Stimulated activated CD4-positive, alpha-beta T cell treated with anti-CD3 and anti-CD28 coated beads, Interleukin-2, amount 100 ng/mL, for 48 hours (primary cell): Measurements from ENCODE around the gene ANO10.
"Not testable (repeated sequence)": the region's sequence is repeated elsewhere in the genome, so short reads cannot be mapped to it uniquely, and the experiment has no call there.

Source experiments
- DNase-seq, 2 donors: peaks; one replicate each; pipeline ENCODE4 v3.0.0-alpha.2; 2020

The ANO10 gene

DNA sequence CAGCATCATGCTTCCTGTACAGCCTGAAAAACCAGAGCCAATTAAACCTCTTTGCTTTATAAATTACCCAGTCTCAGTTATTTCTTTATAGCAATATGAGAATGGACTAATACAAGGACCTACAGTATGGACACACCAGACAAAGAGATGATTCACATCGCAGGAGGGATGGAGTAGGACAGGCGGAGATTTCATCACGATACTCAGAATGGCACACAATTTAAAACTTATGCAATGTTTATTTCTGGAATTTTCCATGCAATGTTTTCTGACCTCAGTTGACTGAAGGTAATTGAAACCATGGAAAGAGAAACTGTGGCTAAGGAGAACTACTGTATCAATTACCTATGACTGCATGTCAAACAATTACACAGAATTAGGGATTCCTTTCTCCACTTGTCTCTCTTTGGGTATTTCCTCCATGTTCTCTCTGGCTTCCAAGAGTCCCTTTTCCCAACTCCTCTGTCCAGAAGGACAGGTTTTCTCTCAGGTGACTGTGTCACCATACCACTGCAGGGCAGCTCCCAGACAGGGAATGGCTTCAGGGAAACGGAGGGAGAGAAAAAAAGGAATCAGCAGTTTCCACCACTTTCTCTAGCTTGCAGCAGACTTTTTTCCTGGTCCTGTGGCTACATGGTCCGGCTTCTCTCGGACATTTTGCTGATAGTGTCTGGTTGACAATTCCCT lies 3.0 kb upstream of the ANO10 start:
- no peak for DNase-seq

DNA sequence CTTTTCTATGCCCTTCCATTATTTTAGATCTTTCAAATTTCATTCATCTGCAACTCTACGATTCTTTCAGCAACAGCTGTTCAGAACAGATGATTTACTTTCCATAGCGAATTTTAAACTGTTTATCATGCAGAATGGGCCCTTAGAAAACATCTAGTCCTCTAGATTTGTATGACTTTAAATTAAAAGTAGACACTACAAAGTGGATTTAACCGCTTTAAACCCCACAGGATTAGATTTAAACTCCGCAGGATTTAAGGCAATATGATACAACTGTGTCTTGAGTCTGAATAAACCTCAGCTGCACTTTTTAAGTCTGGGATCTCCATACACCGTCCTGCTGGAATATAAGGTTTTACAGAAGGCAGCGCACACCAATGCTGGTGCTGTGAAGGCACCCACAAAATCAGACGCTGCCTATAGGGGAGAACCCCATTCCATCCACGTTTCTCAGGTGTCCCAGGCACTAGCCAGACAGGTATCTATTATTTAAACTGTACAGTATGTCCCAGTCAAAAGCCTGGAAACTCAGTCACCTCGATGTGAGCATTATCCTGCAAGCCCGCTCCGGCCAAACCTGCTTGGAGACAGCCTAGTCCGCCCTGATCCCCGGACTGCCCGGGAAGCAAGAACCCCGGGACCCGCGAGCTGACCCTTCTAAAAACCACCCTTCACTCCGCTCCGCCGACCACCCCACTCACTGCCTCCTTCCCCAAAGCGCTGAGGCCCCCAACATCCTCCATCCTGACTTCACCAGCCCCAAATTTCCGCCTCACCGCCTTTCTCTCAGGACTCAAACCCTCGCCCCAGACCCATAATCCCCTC lies 768 bp downstream of the ANO10 start:
- DNase-seq = peak in 1 of 2 donors; percentile 5

DNA sequence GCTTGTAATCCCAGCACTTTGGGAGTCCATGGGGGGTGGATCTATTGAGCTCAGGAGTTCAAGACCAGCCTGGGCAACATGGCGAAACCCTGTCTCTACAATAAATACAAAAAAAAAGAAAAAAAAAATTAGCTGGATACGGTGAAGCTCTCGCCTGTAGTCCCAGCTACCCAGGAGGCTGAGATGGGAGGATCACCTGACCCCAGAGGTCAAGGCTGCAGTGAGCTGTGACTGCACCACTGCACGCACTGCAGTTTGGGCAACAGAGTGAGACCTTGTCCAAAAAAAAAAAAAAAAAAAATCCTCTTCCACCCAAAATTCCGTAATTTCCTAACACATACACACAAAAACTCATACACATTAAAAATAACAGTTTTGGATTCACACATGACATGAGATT lies 2.2 kb downstream of the ANO10 start:
- DNase-seq = no peak

DNA sequence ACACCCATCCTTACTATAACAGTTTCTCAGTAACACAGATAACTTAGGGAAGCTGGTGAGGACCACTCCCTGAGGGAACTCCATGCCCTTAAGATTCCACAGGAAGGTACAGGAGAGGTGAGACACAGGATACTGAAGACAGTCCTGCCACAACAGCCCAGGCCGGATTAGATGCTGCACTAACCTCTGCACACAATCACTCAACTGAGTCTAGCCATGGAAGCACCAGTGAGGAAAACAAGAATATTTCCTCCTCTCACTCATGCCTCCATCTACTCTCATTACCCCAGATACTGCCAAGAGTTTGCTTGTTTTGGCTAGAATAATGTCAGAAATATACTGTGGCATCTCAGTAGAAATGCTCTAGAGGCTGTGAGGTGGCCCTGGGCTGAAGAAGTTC lies 3.7 kb downstream of the ANO10 start:
- no peak for DNase-seq

DNA sequence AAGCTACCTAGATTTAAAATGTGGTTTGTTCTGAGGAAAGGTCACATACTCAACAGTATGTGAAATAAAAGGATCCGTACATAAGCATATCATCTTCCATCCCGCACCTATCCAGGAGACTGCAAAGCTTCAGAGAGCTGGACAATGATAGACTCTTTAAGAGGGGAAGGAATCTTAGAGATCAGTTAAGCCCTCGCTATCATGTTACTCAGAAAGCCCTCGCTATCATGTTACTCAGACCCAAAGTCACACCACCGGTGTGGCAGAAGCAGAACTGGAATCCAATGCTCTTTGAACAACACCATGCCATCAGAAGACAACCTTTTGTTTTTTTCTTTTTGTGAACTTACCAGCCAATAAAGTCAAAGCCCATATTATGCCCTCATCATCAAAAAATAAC lies 5.8 kb downstream of the ANO10 start:
- no peak for DNase-seq

DNA sequence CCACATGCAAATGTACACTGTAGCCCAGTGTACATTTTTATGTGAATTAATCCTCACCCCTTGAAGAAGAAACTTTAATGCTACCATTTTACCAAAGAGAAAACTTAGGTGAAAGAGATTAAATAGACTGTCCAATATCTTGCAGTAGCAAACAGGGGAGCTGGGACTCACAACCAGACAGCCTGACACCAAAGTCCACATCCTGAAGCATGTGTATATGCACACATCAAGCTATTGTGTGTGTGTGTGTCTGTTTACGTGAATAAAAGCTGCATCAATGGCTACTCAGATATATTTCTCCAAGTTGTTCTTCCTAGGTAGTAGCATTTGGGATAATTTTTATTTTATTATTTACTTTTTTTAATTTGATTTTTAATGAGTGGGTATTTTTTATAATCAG lies 6.7 kb downstream of the ANO10 start:
- no peak for DNase-seq

DNA sequence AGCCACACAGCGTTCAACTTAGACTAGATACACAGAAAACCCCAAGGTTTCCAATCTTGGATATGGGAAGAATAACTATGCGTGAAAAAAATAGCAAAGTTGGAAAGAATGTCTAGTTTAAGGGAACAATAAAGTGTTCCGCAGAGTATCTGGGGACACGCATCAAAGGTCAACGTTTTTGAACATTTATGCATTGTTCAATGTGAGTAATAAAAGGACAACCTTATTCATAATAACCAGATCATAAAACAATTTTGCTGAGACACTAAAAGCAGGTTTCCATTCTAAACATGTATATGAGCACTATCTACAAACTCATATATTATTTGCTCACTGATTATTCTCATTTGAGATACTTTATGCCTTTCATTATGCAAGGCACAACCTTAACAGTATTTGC lies 7.8 kb downstream of the ANO10 start:
- DNase-seq = no peak

DNA sequence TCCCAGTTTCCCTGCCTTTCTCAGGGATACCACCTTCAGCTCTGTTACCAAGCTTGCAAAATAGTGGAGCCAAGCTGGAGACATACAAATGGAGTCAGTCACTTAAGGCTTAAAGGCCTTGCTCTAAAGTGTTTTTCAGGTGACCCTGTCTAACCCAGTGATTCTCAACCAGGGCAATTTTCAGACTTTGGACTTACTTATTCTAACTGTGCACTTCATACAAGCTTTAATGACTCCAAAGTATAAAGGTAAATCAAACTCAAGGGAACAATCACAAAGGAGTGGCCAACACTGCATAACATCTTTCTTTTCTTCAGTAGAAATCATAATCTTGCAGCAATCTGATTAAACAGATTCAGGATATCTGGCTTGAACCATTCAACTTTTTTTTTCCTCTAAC lies 9.4 kb downstream of the ANO10 start:
- no peak for DNase-seq

DNA sequence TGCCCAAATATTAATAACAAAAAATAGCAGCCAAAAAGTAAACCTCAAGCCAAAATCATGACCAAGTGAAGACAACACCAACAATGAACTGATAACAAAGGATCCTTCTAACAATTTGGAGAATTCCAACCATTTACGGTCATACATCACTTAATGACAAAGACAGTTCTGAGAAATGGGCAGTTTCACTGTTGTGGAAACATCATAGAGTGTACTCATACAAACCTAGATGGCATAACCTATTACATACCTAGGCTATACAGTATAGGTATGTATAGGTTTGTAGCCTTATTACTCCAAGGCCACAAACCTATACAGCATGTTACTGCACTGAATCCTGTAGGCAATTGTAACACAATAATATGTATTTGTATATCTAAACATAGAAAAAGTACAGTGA lies 12.4 kb downstream of the ANO10 start:
- no peak for DNase-seq

DNA sequence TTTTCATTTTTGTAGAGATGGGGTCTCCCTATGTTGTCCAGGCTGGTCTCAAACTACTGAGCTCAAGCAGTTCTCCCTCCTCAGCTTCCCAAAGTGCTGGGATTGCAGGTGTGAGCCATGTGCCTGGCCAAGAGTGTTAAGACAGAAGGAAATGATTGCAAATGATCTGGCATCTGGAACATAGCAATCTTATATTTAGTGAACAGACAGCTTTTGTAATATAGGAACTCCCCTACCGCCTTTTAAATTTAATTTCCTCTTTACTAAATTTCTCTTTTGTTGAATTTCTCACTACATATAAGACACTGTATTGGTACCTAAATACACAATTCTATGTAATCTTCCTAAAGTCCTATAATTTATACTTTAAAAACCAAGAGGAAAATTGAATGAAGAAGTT lies 13.1 kb downstream of the ANO10 start:
- DNase-seq = no peak

DNA sequence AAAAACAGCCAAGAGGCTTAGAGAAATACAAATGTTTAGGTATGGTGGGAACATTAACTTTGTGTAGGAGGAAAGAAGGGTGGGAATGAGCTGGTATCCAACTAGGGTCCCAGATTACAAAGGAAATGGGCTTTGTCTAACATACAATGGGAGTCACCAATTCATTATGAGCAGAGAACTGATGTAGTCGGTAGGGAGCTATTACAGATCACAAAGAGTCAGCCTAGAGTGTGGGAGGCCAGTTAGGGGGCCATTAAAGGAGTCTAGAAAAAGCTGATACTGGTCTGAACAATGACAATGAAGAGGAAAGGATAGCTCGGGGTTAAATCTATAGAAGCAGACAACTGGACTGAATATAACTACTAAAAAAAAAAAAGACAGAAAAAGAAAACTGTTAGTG lies 15.5 kb downstream of the ANO10 start:
- DNase-seq = no peak

DNA sequence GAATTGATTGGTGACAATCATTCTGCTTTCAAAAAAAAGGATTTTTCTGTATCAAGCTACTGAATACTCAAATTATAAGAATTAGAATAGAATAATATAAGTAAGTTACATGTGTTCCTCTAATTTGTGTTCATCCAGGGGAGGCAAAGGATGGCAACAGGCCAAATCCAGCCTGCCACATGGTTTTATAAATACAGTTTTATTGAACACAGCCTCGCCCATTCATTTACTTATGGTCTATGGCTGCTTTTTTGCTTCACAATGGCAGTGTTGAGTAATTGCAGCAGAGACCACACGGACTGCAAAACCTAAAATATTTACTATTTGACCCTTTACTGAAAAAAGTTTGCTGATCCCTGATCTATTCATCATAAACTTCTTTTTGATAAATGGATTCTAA lies 21.9 kb downstream of the ANO10 start:
- not testable (repeated sequence) for DNase-seq

DNA sequence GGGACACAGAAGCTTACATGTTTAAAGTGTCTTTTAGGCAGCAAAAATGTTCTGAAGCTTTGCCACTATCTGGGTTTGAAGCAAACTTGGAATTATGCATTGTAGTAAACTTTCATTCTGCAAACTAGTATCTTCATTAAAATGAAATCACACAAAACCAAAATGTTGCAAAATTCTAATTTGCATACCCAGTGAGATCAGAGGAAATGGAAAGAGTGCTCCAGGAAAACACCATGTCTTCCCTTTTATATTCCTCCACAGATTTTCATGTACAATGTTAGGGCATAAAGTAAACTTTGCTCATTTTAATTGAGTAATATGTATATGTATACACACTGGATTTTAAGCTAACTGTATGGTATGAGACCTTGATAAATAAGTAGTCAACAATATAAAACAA lies 23.9 kb downstream of the ANO10 start:
- DNase-seq = no peak

DNA sequence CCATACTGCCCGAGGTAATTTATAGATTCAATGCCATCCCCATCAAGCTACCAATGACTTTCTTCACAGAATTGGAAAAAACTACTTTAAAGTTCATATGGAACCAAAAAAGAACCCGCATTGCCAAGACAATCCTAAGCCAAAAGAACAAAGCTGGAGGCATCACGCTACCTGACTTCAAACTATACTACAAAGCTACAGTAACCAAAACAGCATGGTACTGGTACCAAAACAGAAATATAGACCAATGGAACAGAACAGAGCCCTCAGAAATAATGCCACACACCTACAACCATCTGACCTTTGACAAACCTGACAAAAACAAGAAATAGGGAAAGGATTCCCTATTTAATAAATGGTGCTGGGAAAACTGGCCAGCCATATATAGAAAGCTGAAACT lies 25.6 kb downstream of the ANO10 start:
- not testable (repeated sequence) for DNase-seq

DNA sequence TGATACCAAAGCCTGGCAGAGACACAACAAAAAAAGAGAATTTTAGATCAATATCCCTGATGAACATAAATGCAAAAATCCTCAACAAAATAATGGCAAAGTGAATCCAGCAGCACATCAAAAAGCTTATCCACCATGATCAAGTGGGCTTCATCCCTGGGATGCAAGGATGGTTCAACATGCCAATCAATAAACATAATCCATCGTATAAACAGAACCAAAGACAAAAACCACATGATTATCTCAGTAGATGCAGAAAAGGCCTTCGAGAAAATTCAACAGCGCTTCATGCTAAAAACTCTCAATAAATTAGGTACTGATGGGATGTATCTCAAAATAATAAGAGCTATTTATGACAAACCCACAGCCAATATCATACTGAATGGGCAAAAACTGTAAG lies 26.5 kb downstream of the ANO10 start:
- DNase-seq = not testable (repeated sequence)

DNA sequence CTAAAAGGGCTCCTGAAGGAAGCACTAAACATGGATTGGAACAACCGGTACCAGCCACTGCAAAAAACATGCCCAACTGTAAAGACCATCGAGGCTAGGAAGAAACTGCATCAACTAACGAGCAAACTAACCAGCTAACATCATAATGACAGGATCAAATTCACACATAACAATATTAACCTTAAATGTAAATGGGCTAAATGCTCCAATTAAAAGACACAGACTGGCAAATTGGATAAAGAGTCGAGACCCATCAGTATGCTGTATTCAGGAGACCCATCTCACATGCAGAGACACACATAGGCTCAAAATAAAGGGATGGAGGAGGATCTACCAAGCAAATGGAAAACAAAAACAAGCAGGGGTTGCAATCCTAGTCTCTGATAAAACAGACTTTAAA lies 28.2 kb downstream of the ANO10 start:
- not testable (repeated sequence) for DNase-seq

DNA sequence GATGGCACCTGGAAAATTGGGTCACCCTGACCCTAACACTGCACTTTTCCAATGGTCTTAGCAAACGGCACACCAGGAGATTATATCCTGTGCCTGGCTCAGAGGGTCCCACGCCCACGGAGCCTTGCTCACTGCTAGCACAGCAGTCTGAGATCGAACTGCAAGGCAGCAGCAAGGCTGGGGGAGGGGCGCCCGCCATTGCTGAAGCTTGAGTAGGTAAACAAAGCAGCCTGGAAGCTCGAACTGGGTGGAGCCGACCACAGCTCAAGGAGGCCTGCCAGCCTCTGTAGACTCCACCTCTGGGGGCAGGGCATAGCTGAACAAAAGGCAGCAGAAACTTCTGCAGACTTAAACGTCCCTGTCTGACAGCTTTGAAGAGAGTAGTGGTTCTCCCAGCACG lies 29.9 kb downstream of the ANO10 start:
- not testable (repeated sequence) for DNase-seq

DNA sequence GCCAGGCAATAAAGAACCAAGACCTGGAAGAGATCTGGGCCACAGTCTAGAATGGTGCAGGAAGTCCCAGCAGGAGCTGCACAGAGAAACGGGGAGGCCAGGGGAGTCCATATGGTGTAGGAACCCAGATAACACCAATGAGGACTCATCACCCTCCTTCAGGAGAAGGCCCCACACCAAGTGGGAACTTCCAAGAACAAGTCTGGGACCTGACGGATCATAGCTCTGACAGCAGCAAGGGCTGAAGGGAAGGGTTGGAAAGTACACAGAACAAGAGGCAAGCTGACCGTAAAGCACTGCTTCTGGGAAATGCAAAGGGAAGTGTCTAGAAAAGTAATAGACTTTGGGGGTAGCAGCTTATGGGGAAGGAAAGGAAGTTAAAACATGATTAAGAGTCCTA lies 34.5 kb downstream of the ANO10 start:
- no peak for DNase-seq

DNA sequence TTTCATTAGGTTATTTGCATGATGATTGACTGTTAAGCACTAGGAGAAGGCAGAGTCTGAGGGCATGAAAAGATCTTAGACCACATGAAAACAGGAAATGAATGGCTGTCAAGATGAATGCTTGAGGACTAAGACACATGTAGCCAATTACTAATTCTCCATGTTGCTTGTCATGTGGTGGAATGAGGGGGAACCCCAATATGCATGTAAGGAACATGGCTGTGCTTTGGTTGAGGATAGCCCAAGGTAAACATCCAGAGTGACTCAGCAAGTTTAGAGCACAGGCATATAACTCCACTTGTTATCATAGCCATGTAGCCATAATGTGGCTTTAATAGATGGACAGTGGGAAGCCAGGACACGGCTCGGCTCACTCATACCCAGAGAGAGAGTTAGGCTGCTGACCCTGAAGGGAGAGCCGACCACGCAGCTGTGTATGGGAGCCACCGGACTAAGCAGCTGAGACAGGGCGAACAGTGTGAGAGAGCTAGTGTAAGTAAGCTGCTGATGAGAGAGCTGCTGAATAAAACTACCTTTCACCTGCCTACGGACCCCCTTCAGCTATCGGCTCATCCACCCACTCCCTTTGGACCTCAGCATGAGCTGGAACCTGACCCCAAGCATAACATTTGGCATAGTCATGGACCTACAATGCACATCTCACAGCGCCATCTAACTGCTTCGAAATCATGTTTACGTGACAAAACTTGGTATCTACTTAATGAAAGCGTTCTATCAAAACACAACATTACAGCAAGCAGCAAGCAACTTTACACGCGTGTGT lies 37.6 kb downstream of the ANO10 start:
- DNase-seq = no peak

DNA sequence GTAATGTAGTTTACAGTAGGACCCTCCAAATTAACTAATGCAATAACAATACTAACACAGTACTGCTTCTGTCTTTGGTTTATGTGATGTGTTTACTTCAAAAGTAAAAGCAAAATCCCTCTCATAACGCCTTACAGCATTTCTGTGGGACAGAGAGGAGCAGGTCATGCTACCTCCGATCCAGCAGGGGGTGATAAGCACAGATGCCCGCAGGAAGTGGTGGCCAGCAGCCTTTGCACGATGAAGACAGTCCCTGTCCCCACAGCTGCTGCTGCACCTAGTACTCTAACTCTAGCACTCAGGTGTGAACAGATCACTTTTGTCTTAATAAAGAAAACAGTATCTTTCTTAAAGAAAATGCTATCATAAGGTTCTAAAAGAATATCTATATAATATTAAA lies 38.3 kb downstream of the ANO10 start:
- no peak for DNase-seq

DNA sequence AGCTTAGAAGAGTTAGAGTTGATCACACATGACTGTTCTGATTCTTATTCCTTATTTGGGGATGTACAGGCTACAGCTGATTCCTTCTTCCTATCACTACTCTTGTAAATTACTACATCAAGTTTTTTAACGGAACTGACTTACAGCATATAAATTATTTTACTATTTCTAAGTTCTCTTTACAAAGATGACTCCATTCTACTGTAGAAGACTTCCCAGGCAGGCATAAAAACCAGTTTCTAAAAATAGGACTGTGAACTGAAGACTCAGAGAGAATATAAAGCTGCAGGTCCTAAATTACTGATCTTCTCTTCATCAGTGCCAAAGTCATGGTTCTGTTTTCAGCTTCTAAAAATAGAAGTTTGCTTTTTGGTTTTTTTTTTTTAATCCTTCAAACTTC lies 38.9 kb downstream of the ANO10 start:
- no peak for DNase-seq

DNA sequence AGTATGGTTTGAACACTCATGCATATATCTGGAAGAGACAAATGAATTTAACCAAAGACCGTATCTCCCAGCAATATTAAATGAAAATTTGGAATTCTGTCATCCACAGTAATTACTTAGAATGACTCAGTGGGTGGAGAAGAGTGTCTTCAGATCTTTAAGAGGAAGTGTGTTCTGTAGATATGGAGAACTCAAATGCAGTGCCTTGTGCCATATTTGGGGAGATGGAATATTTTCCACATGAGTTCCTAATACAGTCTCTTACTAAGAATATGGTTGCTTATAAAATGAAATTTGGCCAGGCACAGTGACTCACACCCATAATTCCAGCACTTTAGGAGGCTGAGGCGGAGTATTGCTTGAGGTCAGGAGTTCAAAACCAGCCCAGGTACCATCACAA lies 40.5 kb downstream of the ANO10 start:
- no peak for DNase-seq

DNA sequence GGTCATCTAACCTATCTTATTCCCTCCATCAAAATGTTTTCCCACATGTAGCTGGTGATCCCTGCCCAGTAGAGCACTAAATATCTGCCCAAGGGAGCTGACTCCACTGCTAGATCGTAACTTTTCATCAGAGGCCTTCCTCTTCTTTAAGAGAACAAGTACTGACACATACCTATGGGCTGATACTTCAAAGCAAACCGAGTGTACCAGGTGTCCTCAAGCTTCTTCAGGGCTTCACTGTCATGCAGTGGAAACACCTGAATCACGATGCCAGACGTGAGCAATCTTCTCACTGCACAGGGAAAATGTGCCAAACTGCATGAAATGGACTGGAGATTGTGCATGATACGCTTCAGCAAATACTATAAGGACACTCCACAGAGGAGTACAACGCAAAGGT lies 41.6 kb downstream of the ANO10 start:
- no peak for DNase-seq

DNA sequence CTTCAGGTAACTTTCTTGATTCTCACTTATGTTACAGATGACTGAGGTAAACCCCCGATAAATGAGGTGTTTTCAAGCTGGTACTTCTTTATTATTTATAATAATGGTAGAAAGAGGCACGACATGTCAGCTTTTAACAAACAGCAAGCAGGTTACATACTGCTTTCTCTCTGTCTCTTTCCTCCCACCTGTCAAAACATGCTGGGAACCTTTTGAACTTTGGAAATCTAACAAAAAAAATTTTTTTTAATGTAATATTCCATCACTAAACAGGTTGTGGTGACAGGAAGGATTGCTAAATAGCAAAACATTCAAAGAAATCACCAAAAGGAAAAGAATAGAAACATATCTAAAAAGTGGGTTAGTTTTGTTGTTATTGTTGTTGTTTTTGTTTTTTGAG lies 48.2 kb downstream of the ANO10 start:
- DNase-seq = no peak
